PC-9 (cell line): Measurements from ENCODE around the gene SLC36A4. TPM values are rescaled to one million over a fixed set of nuclear protein-coding genes. Genes with fewer than 3 reads are reported as not detected.

Source experiments
- BruUV-seq: library from RNA; stranded (reverse); fragments of 400-500 nt; replicated peaks from 2 replicates; lab custom pipeline; 2021; lab: Mats Ljungman, UMichigan
- CTCF ChIA-PET: fragments of 300-600 bp; sonication (Branson Sonifier 250); formaldehyde crosslinking; loops from one replicate; lab custom pipeline; 2022; ENCODE audit warnings: antibody characterized with exemption; lab: Charles Lee
- POLR2A ChIA-PET: fragments of 300-600 bp; sonication (Branson Sonifier 250); formaldehyde crosslinking; loops from one replicate; lab custom pipeline; 2022; ENCODE audit warnings: antibody characterized with exemption; ENCODE audit not compliant: unreplicated experiment; lab: Charles Lee
- DNase-seq, 2 experiments: peaks; one replicate each; pipeline versions ENCODE4 v3.0.0 to v3.0.0-alpha.2; 2015 to 2022; ENCODE audit warnings: mixed read lengths in 1 of 2
- H2AFZ ChIP-seq: fragments of 200-600 bp; sonication (generic); 2 replicates; pipeline ENCODE4 v1.8.1; 2017; ENCODE audit warnings: antibody characterized with exemption
- H3F3A ChIP-seq: fragments of 200-600 bp; sonication (generic); 2 replicates; pipeline ENCODE4 v1.8.1; 2017; ENCODE audit warnings: antibody characterized with exemption, mild to moderate bottlenecking, low read depth; ENCODE audit not compliant: insufficient read depth
- H3K27ac ChIP-seq: fragments of 200-600 bp; sonication (generic); 2 replicates; pipeline ENCODE4 v1.6.1; 2016; ENCODE audit warnings: mixed run types
- H3K27me3 ChIP-seq: fragments of 200-600 bp; sonication (generic); 2 replicates; pipeline ENCODE4 v1.6.1; 2016; ENCODE audit warnings: low read depth, mixed run types; ENCODE audit not compliant: insufficient read depth
- H3K36me3 ChIP-seq: fragments of 200-600 bp; sonication (generic); 2 replicates; pipeline ENCODE4 v1.6.1; 2016; ENCODE audit warnings: low read depth, mixed run types
- H3K4me1 ChIP-seq: fragments of 200-600 bp; sonication (generic); replicated peaks from 2 replicates; pipeline ENCODE4 v1.6.1; 2016; ENCODE audit warnings: mixed run types; ENCODE audit not compliant: insufficient read depth
- H3K4me2 ChIP-seq: fragments of 200-600 bp; sonication (generic); 2 replicates; pipeline ENCODE4 v1.6.1; 2017; ENCODE audit warnings: mixed run types
- H3K4me3 ChIP-seq: fragments of 200-600 bp; sonication (generic); 2 replicates; pipeline ENCODE4 v1.6.1; 2016; ENCODE audit warnings: mixed run types
- H3K79me2 ChIP-seq: fragments of 200-600 bp; sonication (generic); 2 replicates; pipeline ENCODE4 v1.6.1; 2017; ENCODE audit warnings: low read depth, mixed run types
- H3K9me2 ChIP-seq: fragments of 200-600 bp; sonication (generic); 2 replicates; pipeline ENCODE4 v1.8.1; 2017; ENCODE audit warnings: mild to moderate bottlenecking; ENCODE audit not compliant: insufficient read depth
- H3K9me3 ChIP-seq: fragments of 200-600 bp; sonication (generic); 2 replicates; pipeline ENCODE4 v1.8.1; 2016; ENCODE audit warnings: low read depth; ENCODE audit not compliant: insufficient read depth
- H4K20me1 ChIP-seq: fragments of 200-600 bp; sonication (generic); 2 replicates; pipeline ENCODE4 v1.8.1; 2017; ENCODE audit not compliant: insufficient read depth
- EZH2 ChIP-seq: fragments of 200-600 bp; sonication (generic); IDR thresholded peaks from 2 replicates; pipeline ENCODE4 v1.8.0; 2017; ENCODE audit warnings: antibody characterized with exemption, low read depth
- intact Hi-C: fragments of 100-400 bp; cut with micrococcal nuclease; formaldehyde crosslinking; loops from one replicate; pipeline ENCODE4 v1.10.0; 2022; ENCODE audit not compliant: unreplicated experiment
- total RNA-seq: library from RNA; stranded (reverse); gene quantifications from 2 replicates; pipeline ENCODE4 v1.2.3, GENCODE V29; 2021
- TF ChIP-seq, protein P1 (sequence below): fragments of 200-600 bp; sonication (generic); conservative IDR thresholded peaks from 2 replicates; pipeline ENCODE4 v1.6.1; 2017; ENCODE audit warnings: mixed run types, antibody characterized with exemption, mild to moderate bottlenecking, moderate library complexity

The SLC36A4 gene
- total RNA-seq, 1 experiment from 2014 or later, result 17.7 TPM

DNA sequence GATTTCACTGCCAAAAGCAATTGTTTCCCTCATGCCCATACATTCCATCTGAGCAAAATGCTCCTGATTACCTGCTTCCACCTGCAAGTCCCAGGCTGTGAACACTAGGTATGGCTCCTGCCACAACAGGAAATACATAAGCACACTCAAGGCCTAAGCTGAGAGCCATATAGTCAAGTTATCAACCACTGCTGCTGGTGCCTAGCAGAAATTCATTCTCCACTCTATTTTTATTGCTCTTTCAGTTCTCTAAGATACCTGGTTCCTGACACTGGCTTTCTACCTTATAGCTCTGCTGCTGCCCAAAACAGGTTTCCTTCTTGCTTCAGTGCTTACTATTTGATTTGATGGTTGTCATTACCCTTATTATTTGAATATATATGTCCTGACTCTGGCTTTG, 31.6 kb downstream of the SLC36A4 start:
- Histone ChIP-seq H2AFZ (no peak overlapping the region), H3K9me2 (no peaks in the 10 kb centered on the region), H3K36me3 (peaks cover 11% of the 10 kb centered on the region), H3K4me3 (no peak overlapping the region), H4K20me1 (no peaks in the 10 kb centered on the region), H3K4me2 (no peak overlapping the region), H3K4me1 (no peaks in the 10 kb centered on the region), H3K27ac (no peak overlapping the region), H3K9me3 (no peaks in the 10 kb centered on the region), H3K79me2 (no peaks in the 10 kb centered on the region), H3F3A (no peaks in the 10 kb centered on the region; the same call in 1 of the 2 replicates), H3K27me3 (no peaks in the 10 kb centered on the region)
- BruUV-seq, result no TSS peak
- intact Hi-C loops, result no loop called here
- POLR2A ChIA-PET, result interaction anchor here (0.6 kb wide), 1 partner anchor 490 kb away, joined by 3 read pairs; no protein-coding TSS in a partner anchor
- TF ChIP-seq, protein P1, sequence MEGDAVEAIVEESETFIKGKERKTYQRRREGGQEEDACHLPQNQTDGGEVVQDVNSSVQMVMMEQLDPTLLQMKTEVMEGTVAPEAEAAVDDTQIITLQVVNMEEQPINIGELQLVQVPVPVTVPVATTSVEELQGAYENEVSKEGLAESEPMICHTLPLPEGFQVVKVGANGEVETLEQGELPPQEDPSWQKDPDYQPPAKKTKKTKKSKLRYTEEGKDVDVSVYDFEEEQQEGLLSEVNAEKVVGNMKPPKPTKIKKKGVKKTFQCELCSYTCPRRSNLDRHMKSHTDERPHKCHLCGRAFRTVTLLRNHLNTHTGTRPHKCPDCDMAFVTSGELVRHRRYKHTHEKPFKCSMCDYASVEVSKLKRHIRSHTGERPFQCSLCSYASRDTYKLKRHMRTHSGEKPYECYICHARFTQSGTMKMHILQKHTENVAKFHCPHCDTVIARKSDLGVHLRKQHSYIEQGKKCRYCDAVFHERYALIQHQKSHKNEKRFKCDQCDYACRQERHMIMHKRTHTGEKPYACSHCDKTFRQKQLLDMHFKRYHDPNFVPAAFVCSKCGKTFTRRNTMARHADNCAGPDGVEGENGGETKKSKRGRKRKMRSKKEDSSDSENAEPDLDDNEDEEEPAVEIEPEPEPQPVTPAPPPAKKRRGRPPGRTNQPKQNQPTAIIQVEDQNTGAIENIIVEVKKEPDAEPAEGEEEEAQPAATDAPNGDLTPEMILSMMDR, result no peak
- no peak for TF ChIP-seq EZH2
- DNase-seq, result no peak
- CTCF ChIA-PET, result no interaction called here

DNA sequence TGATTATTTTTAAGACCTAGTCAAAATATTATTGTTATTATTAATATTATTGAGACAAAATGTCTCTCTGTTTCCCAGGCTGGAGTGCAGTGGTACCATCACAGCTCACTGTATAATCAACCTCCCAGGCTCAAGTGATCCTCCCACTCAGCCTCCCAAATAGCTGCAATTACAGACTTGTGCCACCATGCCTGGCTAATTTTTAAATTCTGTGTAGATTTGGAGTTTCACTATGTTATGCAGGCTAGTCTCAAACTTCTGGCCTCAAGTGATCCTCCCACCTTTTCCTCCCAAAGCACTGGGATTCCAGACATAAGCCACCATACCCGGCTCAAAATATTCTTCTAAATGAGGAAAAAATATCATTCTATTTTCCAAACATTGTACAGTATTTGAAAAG, 37.0 kb downstream of the SLC36A4 start:
- POLR2A ChIA-PET, result no interaction called here
- Histone ChIP-seq H3K79me2 (no peaks in the 10 kb centered on the region), H3K27me3 (no peaks in the 10 kb centered on the region), H3K9me3 (no peaks in the 10 kb centered on the region), H3K9me2 (no peaks in the 10 kb centered on the region), H3K36me3 (peaks cover 11% of the 10 kb centered on the region), H3K4me3 (no peak overlapping the region), H4K20me1 (no peaks in the 10 kb centered on the region), H2AFZ (no peak overlapping the region), H3K27ac (no peak overlapping the region), H3F3A (no peaks in the 10 kb centered on the region), H3K4me2 (no peak overlapping the region), H3K4me1 (no peaks in the 10 kb centered on the region)
- TF ChIP-seq EZH2, result no peak
- TF ChIP-seq, protein P1, result no peak
- BruUV-seq, result no TSS peak
- intact Hi-C loops, result no loop called here
- CTCF ChIA-PET, result no interaction called here
- DNase-seq, result no peak

DNA sequence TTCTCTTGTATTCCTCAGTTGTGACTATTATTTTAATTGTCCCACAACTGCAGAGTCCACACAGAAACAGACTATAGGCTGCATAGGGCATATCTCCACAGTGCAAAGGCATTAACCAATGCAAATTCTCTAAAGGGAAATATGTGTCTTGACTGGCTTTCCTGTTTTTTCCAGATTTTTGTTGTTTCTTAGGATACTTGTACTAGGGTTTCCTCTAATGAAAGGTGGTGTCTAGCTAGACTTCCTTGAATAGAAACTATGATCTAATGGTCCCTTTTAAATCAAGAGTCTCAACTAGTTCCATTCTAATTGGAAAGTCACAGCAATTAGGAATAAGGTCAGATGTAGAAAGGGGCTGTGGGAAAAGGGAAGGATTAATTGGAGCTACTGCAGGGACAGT, 37.6 kb downstream of the SLC36A4 start:
- no peaks in the 10 kb centered on the region for H3K4me1 ChIP-seq
- no peaks in the 10 kb centered on the region for H3K27me3 ChIP-seq
- no peaks in the 10 kb centered on the region for H3K79me2 ChIP-seq
- DNase-seq, result no peak
- TF ChIP-seq EZH2, result no peak
- TF ChIP-seq, protein P1, result no peak
- H2AFZ ChIP-seq, result no peak overlapping the region
- ChIA-PET CTCF (no interaction called here), POLR2A (interaction anchor here (0.6 kb wide), 1 partner anchor 41 kb away, joined by 5 read pairs; no protein-coding TSS in a partner anchor)
- no peak overlapping the region for H3K4me2 ChIP-seq
- no peaks in the 10 kb centered on the region for H3K9me2 ChIP-seq
- peaks cover 7% of the 10 kb centered on the region for H3K36me3 ChIP-seq
- no TSS peak for BruUV-seq
- H3K4me3 ChIP-seq, result no peak overlapping the region
- H3K9me3 ChIP-seq, result no peaks in the 10 kb centered on the region
- H3K27ac ChIP-seq, result no peak overlapping the region
- intact Hi-C loops, result no loop called here
- H3F3A ChIP-seq, result no peaks in the 10 kb centered on the region
- no peaks in the 10 kb centered on the region for H4K20me1 ChIP-seq
